GM21360 (cell line): ENCODE results near the gene ROR1.

Source experiments
- ATAC-seq: cut with Tn5 transposase; IDR thresholded peaks from one replicate; pipeline ENCODE4 v1.9.1; 2021; ENCODE audit warnings: mild to moderate bottlenecking, moderate library complexity; ENCODE audit not compliant: unreplicated experiment

ROR1 gene

GRCh38 chr1:63924600-63924999 is 150.8 kb downstream of the ROR1 start:
- ATAC-seq: no peak

- ATAC-seq: no peak
Observed at GRCh38 chr1:63928186-63929105, 154.6 kb downstream of the ROR1 start.

DNA sequence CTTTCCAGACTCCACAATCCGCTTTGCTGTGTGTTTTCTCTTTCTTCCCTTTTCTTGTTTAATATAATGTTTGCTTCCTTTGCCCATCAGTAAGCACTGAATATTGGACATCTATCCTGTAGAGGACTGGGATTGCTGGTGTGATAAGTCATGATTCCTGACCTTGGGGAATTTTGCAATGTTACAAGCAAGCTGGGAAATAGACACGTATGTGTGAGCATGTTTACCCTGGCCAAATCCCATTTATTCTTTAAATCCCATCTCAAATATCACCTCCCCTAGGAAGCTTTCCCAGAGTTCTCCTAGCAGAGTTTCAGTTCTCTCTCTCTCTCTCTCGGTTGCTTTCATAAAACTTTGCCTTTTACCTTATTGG is 155.3 kb downstream of the ROR1 start:
- ATAC-seq: no peak

DNA sequence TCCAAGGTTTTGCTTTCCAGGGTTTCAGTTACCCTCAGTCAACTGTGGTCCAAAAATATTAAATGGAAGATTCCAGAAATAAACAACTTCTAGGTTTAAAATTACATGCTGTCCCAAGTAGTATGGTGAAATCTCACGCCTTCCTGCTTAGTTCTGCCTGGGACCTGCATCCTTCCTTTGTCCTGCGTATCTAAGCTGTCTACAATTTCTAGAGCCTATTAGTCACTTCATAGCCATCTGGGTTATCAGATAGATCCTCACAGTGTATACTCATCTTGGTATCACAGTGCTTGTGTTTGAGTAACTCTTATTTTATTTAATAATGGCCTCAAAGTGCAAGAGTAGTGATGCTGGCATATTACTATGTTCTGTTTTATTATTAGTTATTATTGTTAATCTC is 157.7 kb downstream of the ROR1 start:
- ATAC-seq: no peak

- no peak for ATAC-seq
Observed at GRCh38 chr1:63934697-63935096, 160.9 kb downstream of the ROR1 start.

DNA sequence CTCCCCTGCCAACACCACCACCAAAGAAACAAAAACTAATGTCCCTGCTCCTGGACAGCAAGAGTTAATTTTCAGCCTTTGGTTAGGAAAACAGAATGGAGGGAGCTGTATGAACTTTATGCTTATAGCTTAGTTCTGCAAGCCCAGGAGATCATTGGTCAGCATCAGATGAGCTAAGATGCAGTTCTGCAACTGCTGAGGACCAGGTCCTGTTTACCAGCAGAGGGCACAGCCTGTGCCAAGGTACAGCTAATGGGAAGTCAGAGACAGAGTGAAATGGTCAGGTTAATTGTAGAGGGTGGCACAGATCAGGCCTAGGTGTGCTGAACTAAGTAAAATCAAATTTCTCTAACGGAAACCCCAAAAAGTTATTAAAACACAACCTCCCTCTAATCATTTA is 161.3 kb downstream of the ROR1 start:
- ATAC-seq: no peak

- no peak for ATAC-seq
Observed at GRCh38 chr1:63935553-63935952, 161.7 kb downstream of the ROR1 start.

GRCh38 chr1:63936276-63936675 is 162.5 kb downstream of the ROR1 start:
- no peak for ATAC-seq

DNA sequence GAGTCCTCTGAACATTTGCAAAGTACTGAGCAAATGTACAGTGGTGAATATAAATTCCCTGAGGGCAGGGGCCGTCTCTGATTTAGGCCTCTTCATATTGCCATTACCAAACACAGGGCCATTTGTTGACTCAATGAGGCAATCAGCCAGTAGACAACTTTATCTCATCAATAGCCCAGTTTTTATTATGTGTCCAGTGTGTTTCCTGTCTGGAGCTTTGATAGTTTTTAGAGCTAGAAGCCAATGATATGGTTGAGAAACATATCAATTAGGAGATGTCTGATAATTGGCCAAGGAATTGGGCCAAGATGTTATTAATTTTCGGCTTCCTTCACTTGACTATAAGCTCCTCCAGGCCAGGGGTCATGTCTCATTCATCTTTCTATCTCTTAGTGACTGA is 163.0 kb downstream of the ROR1 start:
- ATAC-seq: no peak

GRCh38 chr1:63937461-63938022 is 163.7 kb downstream of the ROR1 start:
- no peak for ATAC-seq

DNA sequence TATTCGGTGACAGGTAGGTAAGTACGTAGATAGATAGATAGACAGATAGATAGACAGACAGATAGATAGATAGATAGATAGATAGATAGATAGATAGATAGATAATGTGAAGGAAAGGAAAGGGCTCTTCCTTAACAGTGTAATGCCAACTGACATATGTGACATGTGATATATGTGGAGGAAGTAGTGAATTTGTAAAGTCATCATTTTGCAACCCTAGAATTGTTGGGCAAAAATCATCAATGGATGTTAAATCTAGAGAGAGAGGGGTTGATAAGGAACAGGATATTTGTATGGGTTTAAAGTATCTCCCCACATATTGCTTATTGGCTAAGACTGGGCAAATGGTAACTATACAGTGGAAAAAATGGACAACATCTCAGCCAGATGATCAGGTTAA is 166.6 kb downstream of the ROR1 start:
- ATAC-seq: no peak

DNA sequence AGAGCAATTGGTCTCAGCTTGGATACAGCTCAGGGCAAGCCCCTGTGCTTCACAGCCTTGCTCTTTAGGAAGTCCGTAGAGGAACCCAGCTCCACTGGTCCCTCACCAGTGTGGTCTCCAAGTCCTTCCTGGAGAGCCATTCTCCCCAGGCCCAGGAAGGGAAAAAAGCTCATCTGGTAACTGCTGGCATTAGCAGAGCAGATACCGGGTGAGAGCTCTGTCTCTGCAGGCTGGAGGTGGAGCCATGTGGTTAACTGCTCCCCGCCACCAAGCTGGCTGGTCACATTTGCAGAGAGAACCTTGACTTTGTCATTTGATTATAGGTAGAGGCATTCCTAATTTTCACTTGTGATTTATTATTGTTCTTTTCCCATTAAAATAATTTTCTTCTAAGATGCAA is 169.6 kb downstream of the ROR1 start:
- ATAC-seq: no peak

GRCh38 chr1:63945943-63946342 is 172.1 kb downstream of the ROR1 start:
- no peak for ATAC-seq

DNA sequence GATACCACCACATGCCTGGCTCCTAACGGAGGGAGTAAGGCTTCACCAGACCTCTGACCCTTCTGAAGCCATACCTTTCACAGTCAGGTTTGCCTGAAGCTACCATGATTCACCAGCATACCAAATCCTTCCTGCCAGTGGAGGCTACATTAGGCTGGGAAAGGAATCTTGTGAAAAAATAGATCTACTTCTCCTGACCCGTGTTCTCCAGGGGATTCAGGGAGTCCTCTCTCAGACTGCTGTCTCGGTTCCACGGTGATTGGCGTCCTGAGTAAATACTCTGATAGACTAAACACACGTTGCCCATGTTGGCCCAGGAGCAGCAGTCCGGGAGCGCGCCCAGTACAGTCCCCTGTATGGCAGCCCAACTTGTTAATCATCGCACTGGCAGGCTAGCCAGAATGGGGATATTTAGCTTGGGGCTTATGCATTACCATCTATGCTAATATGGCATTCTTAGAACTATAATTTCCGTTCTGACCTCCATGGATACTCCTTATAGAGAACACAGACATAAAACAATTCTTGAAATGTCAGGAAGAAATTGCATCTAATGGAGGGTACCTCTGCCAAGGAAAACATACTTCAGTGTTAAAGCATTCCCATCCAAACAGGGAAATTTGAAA is 173.2 kb downstream of the ROR1 start:
- no peak for ATAC-seq

- no peak for ATAC-seq
Observed at GRCh38 chr1:63947904-63948303, 174.1 kb downstream of the ROR1 start.

GRCh38 chr1:63950023-63950422 is 176.2 kb downstream of the ROR1 start:
- ATAC-seq: no peak

DNA sequence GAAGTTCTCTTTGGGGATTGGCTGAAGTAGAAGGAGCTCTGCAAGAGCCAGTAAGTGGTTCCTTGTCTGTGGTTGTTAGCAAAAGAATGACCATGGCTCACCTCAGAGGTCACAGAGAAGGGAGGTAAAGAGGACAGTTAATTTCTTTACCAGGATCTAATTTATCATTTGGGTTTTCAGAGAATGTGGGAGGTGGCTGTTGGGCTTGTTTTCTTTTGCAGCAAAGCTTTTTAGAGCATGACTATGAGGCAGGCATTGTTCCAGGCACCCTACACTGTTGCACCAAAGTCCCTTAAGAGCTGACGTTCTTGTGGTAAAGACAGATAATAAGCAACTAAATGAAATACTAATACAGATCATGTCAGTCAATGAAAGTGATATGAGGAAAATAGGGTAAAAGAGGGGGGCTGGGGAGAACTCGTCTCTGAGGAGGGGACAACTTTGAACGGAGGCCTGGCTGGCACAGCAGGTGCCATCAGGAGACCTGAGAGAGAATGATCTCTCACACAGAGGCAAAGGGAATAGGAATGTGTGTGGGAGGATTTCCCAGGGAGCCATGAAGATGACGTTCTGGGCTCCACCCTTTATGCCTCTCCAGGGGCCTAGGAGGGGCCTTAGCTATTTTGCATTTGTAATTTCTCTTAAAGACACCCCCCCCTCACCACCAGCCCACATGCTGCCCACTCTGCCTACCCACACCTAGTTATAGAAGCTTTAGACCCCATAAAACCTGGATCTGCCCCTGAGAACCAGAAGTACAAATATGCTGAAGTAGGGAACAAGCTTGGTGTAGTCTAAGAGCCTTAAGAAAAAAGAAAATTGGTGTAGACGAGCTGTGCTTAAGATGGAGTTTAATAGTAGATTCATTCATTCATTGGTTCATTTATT is 177.5 kb downstream of the ROR1 start:
- no peak for ATAC-seq

GRCh38 chr1:63954187-63954586 is 180.4 kb downstream of the ROR1 start:
- ATAC-seq: no peak

DNA sequence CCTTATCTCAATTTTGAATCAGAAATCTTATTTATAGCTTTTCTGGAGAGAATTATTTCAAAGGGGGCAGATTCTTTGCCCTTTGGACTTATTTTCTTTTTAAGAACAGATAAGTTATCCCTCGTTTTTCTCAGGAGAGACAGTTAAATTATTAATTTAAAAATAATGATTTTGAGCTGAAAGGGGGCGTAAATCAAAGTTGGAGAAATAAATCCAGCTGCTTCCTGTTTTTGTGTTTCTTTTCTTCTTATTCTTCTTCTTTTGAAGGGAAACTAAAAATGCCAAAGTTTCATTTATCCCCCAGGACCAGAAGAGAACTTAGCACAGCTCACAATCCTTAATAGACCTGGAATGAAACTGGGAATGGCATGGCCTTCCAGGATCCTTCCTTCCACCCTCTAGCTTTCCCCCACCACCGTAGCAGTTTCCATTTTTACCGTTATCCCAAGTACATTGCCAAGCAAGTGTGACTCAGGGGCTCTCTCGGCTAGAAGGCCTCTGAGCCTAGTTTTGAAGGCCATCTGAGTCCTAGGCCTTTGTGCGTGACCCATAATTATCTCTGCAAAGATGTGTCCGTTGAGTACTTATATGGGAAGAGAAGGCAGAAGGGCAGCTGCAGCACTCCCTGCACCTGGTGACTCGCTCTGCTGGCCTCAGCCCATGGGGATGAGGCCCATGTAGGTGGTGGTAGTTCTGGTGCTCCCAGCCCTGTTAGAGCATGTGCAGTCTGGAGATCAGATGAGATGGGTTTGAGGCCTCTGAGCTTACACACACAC is 181.7 kb downstream of the ROR1 start:
- ATAC-seq: no peak

DNA sequence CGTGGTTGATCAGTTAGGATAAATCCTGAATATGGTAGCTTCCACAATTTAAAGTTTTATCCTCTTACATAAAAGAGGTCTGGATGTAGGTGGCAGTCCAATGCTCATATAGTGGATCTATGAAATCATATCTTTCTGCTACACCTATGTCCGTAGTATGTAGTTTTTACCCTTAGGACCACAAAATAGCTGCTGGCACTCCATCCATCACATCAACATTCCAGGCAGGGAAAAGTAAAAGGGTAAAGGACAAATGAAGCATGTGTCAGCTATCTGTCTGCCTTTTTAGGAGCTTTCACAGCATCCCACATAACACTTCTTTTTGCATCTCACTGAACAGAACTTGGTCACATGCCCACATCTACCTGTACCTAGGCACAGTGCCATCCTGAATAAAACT is 184.7 kb downstream of the ROR1 start:
- no peak for ATAC-seq
